ENCODE results near the gene OVCA2.

The OVCA2 gene

DNA sequence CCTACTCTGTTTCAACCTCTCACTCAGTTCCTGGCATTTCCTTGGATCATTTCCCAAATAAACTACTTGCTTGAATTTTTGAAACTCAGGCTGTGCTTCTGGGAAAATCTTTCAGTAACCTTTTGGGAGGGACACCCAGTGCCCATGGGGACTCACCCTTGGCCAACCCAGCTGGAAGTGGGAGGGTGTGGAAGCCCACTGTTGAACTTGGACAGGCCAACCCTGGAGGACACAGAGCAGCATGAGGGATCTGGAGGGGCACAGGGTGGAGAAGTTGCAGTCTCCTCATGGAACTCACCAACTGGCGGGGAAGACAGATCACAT is 27.9 kb upstream of the OVCA2 start:
- H3K4me1 ChIP-seq (ENCODE audit: insufficient read depth, low read length), result peaks cover 11% of the 10 kb centered on the region
- H3K79me2 ChIP-seq (ENCODE audit: insufficient read depth, low read length), result no peaks in the 10 kb centered on the region
- DNase-seq (no peak), ATAC-seq (ENCODE audit: insufficient read depth, low read depth) (no peak)
- no peak overlapping the region for H3K4me3 ChIP-seq (ENCODE audit: low read depth in 1 of 2, low read length in 2 of 2)
- TF ChIP-seq EZH2 (IDR thresholded peaks at IDR 0.05; ENCODE audit: borderline replicate concordance, low read depth, low read length, severe bottlenecking), result no peak
- TF ChIP-seq CTCF (IDR thresholded peaks at IDR 0.05; ENCODE audit: borderline replicate concordance, extremely low read depth, low read length, poor library complexity, severe bottlenecking), result no peak
- peaks cover 17% of the 10 kb centered on the region for H3K27me3 ChIP-seq (ENCODE audit: insufficient read depth, low read length, poor library complexity)
- H2AFZ ChIP-seq (ENCODE audit: low read depth, low read length), result no peak overlapping the region
- no peaks in the 10 kb centered on the region for H3K36me3 ChIP-seq (ENCODE audit: insufficient read depth, low read length)
- no peak overlapping the region for H3K27ac ChIP-seq (ENCODE audit: low read length)
- no peak overlapping the region for H3K9ac ChIP-seq (ENCODE audit: low read depth, low read length)
- H3K9me3 ChIP-seq (ENCODE audit: insufficient read depth, low read length, severe bottlenecking), result no peaks in the 10 kb centered on the region
- H4K20me1 ChIP-seq (ENCODE audit: insufficient read depth, low read length), result no peaks in the 10 kb centered on the region; the same call in 1 of the 2 replicates
- no peak overlapping the region for H3K4me2 ChIP-seq (ENCODE audit: insufficient read depth, low read length)

DNA sequence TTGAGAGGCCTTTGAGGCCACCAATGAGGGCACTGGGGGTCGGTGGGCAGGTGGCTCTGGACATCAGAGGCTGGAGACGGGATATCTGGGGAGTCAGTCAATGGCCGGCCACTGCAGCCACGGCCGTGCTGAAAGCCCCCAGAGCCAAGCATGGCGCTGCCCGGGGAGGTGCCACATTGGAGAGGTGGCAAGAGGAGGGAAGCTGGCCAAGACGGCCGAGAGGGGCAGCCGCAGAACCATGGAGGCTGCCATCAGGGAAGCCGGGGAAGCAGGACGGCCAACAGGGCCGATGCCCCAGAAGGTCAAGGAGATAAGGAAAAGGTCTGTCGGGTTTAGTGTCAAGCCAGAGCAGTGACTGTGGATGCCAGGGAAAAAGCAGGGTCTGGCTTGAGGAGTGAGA is 26.5 kb upstream of the OVCA2 start:
- Histone ChIP-seq H3K9me3 (ENCODE audit: insufficient read depth, low read length, severe bottlenecking) (no peaks in the 10 kb centered on the region), H2AFZ (ENCODE audit: low read depth, low read length) (no peak overlapping the region), H3K27me3 (ENCODE audit: insufficient read depth, low read length, poor library complexity) (peaks cover 31% of the 10 kb centered on the region), H3K4me2 (ENCODE audit: insufficient read depth, low read length) (no peak overlapping the region), H3K79me2 (ENCODE audit: insufficient read depth, low read length) (no peaks in the 10 kb centered on the region), H3K9ac (ENCODE audit: low read depth, low read length) (no peak overlapping the region), H3K27ac (ENCODE audit: low read length) (no peak overlapping the region), H3K36me3 (ENCODE audit: insufficient read depth, low read length) (no peaks in the 10 kb centered on the region), H3K4me3 (ENCODE audit: low read depth in 1 of 2, low read length in 2 of 2) (no peak overlapping the region), H3K4me1 (ENCODE audit: insufficient read depth, low read length) (peaks cover 11% of the 10 kb centered on the region), H4K20me1 (ENCODE audit: insufficient read depth, low read length) (no peaks in the 10 kb centered on the region; the same call in 1 of the 2 replicates)
- TF ChIP-seq EZH2 (IDR thresholded peaks at IDR 0.05; ENCODE audit: borderline replicate concordance, low read depth, low read length, severe bottlenecking) (no peak), CTCF (IDR thresholded peaks at IDR 0.05; ENCODE audit: borderline replicate concordance, extremely low read depth, low read length, poor library complexity, severe bottlenecking) (no peak)
- DNase-seq (no peak), ATAC-seq (ENCODE audit: insufficient read depth, low read depth) (no peak)

DNA sequence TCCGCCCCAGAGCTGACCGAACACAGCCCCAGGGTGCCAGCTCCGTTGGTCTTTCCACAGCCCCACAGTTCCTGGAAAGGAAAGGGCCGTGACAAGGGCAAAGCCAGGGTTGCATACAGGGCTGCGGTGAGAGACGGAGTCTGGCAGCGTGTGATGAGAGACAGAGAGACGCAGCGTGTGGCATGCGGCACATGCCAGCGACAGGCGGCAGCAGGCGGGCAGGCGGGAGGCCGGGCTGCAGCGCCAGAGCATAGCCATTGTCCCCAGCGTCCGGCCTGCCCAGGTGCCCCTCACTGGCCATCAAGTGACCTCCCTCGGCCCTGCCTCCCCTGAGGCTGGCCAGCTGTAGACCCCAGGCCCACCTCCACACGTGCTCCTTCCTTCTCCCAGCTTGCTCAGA is 25.3 kb upstream of the OVCA2 start:
- peaks cover 36% of the 10 kb centered on the region for H3K27me3 ChIP-seq (ENCODE audit: insufficient read depth, low read length, poor library complexity)
- peaks cover 9% of the 10 kb centered on the region for H3K4me1 ChIP-seq (ENCODE audit: insufficient read depth, low read length)
- no peaks in the 10 kb centered on the region for H3K36me3 ChIP-seq (ENCODE audit: insufficient read depth, low read length)
- no peak overlapping the region for H3K27ac ChIP-seq (ENCODE audit: low read length)
- DNase-seq (no peak), ATAC-seq (ENCODE audit: insufficient read depth, low read depth) (no peak)
- TF ChIP-seq EZH2 (IDR thresholded peaks at IDR 0.05; ENCODE audit: borderline replicate concordance, low read depth, low read length, severe bottlenecking) (no peak), CTCF (IDR thresholded peaks at IDR 0.05; ENCODE audit: borderline replicate concordance, extremely low read depth, low read length, poor library complexity, severe bottlenecking) (no peak)
- H3K4me3 ChIP-seq (ENCODE audit: low read depth in 1 of 2, low read length in 2 of 2), result no peak overlapping the region
- H4K20me1 ChIP-seq (ENCODE audit: insufficient read depth, low read length), result no peaks in the 10 kb centered on the region; the same call in 1 of the 2 replicates
- no peak overlapping the region for H3K4me2 ChIP-seq (ENCODE audit: insufficient read depth, low read length)
- H3K9me3 ChIP-seq (ENCODE audit: insufficient read depth, low read length, severe bottlenecking), result no peaks in the 10 kb centered on the region
- H2AFZ ChIP-seq (ENCODE audit: low read depth, low read length), result no peak overlapping the region
- no peaks in the 10 kb centered on the region for H3K79me2 ChIP-seq (ENCODE audit: insufficient read depth, low read length)
- H3K9ac ChIP-seq (ENCODE audit: low read depth, low read length), result no peak overlapping the region

All from DND-41 (cell line).